ENCODE measurements around the gene WDSUB1. TPM values are rescaled to one million over a fixed set of nuclear protein-coding genes. Genes with fewer than 3 reads are reported as not detected.

Gene WDSUB1
- 1 to 10 TPM; 2.3 to 3.6 (median 2.4) TPM for total RNA-seq

GRCh38 chr2:159285929-159286708 lies at the start of gene WDSUB1:
Gene WDSUB1 (minus strand): TSS chr2:159286703. CDS start chr2:159283069, 3,634 bp downstream.
- ATAC-seq (peak; percentile 49 to 56), DNase-seq (peak; percentile 31)
- H3K27me3 Mint-ChIP-seq (ENCODE audit: low read depth) = no peaks in the 10 kb centered on the region

GRCh38 chr2:159326569-159327255 lies 40.2 kb upstream of the WDSUB1 start:
- no peaks in the 10 kb centered on the region for H3K27me3 Mint-ChIP-seq (ENCODE audit: low read depth)
- no peak for ATAC-seq
- peaks cover 25% of the 10 kb centered on the region for H3K36me3 Mint-ChIP-seq (ENCODE audit: insufficient read depth)
- no peak for DNase-seq
- no peaks in the 10 kb centered on the region for H3K4me1 Mint-ChIP-seq (ENCODE audit: low read depth)
- H3K4me3 Mint-ChIP-seq = no peak overlapping the region
- no peaks in the 10 kb centered on the region for H3K9me3 Mint-ChIP-seq

More at GRCh38 chr2:159285929-159286708, at the start of gene WDSUB1:
- Mint-ChIP-seq H3K4me1 (ENCODE audit: low read depth) (peaks cover 21% of the 10 kb centered on the region), H3K4me3 (peak within 1 kb of the TSS; percentile 84), H3K9me3 (no peaks in the 10 kb centered on the region), H3K36me3 (ENCODE audit: insufficient read depth) (peaks cover 4% of the 10 kb centered on the region)

- H3K4me3 Mint-ChIP-seq = no peak overlapping the region
- H3K27me3 Mint-ChIP-seq (ENCODE audit: low read depth) = no peaks in the 10 kb centered on the region
- no peak for ATAC-seq
- H3K36me3 Mint-ChIP-seq (ENCODE audit: insufficient read depth) = peaks cover 18% of the 10 kb centered on the region
- DNase-seq = no peak
- no peaks in the 10 kb centered on the region for H3K4me1 Mint-ChIP-seq (ENCODE audit: low read depth)
- no peaks in the 10 kb centered on the region for H3K9me3 Mint-ChIP-seq
These were observed 35.9 kb upstream of the WDSUB1 start for GRCh38 chr2:159322419-159322818.

GRCh38 chr2:159317392-159318088 lies 31.0 kb upstream of the WDSUB1 start:
- no peaks in the 10 kb centered on the region for H3K27me3 Mint-ChIP-seq (ENCODE audit: low read depth)
- no peak overlapping the region for H3K4me3 Mint-ChIP-seq

GRCh38 chr2:159307942-159308341 lies 21.4 kb upstream of the WDSUB1 start:
- H3K4me3 Mint-ChIP-seq = no peak overlapping the region

More at GRCh38 chr2:159317392-159318088, 31.0 kb upstream of the WDSUB1 start:
- Mint-ChIP-seq H3K4me1 (ENCODE audit: low read depth) (no peaks in the 10 kb centered on the region), H3K9me3 (no peaks in the 10 kb centered on the region), H3K36me3 (ENCODE audit: insufficient read depth) (peaks cover 20% of the 10 kb centered on the region)
- ATAC-seq (no peak), DNase-seq (no peak)

GRCh38 chr2:159300586-159300985 lies 14.1 kb upstream of the WDSUB1 start:
- Mint-ChIP-seq H3K36me3 (ENCODE audit: insufficient read depth) (peaks cover 4% of the 10 kb centered on the region), H3K4me3 (no peak overlapping the region), H3K4me1 (ENCODE audit: low read depth) (no peaks in the 10 kb centered on the region), H3K9me3 (peaks cover 12% of the 10 kb centered on the region), H3K27me3 (ENCODE audit: low read depth) (peaks cover 8% of the 10 kb centered on the region)
- no peak for DNase-seq
- no peak for ATAC-seq

More at GRCh38 chr2:159307942-159308341, 21.4 kb upstream of the WDSUB1 start:
- H3K9me3 Mint-ChIP-seq = peaks cover 12% of the 10 kb centered on the region
- H3K27me3 Mint-ChIP-seq (ENCODE audit: low read depth) = peaks cover 12% of the 10 kb centered on the region
- no peak for ATAC-seq
- DNase-seq = no peak
- no peaks in the 10 kb centered on the region for H3K4me1 Mint-ChIP-seq (ENCODE audit: low read depth)
- peaks cover 4% of the 10 kb centered on the region for H3K36me3 Mint-ChIP-seq (ENCODE audit: insufficient read depth)

- Mint-ChIP-seq H3K9me3 (peaks cover 1% of the 10 kb centered on the region), H3K36me3 (ENCODE audit: insufficient read depth) (no peaks in the 10 kb centered on the region), H3K4me3 (no peak overlapping the region), H3K4me1 (ENCODE audit: low read depth) (no peaks in the 10 kb centered on the region), H3K27me3 (ENCODE audit: low read depth) (peaks cover 3% of the 10 kb centered on the region)
- DNase-seq (no peak), ATAC-seq (no peak)
These were observed 12.5 kb upstream of the WDSUB1 start for GRCh38 chr2:159298967-159299366.

- no peak overlapping the region for H3K4me3 Mint-ChIP-seq
- no peaks in the 10 kb centered on the region for H3K4me1 Mint-ChIP-seq (ENCODE audit: low read depth)
- DNase-seq = no peak
- H3K9me3 Mint-ChIP-seq = no peaks in the 10 kb centered on the region
- ATAC-seq = no peak
- H3K36me3 Mint-ChIP-seq (ENCODE audit: insufficient read depth) = no peaks in the 10 kb centered on the region
- H3K27me3 Mint-ChIP-seq (ENCODE audit: low read depth) = peaks cover 3% of the 10 kb centered on the region
These were observed 10.7 kb upstream of the WDSUB1 start for GRCh38 chr2:159297042-159297707.

GRCh38 chr2:159292157-159292556 lies 5.7 kb upstream of the WDSUB1 start:
- no peak for ATAC-seq

GRCh38 chr2:159290289-159290907 lies 3.9 kb upstream of the WDSUB1 start:
- no peak overlapping the region for H3K4me3 Mint-ChIP-seq
- no peaks in the 10 kb centered on the region for H3K9me3 Mint-ChIP-seq
- no peak for ATAC-seq
- no peaks in the 10 kb centered on the region for H3K36me3 Mint-ChIP-seq (ENCODE audit: insufficient read depth)
- peaks cover 18% of the 10 kb centered on the region for H3K4me1 Mint-ChIP-seq (ENCODE audit: low read depth)
- H3K27me3 Mint-ChIP-seq (ENCODE audit: low read depth) = no peaks in the 10 kb centered on the region
- no peak for DNase-seq

More at GRCh38 chr2:159292157-159292556, 5.7 kb upstream of the WDSUB1 start:
- DNase-seq = no peak
- H3K4me3 Mint-ChIP-seq = no peak overlapping the region
- no peaks in the 10 kb centered on the region for H3K9me3 Mint-ChIP-seq
- H3K27me3 Mint-ChIP-seq (ENCODE audit: low read depth) = peaks cover 3% of the 10 kb centered on the region
- no peaks in the 10 kb centered on the region for H3K36me3 Mint-ChIP-seq (ENCODE audit: insufficient read depth)
- H3K4me1 Mint-ChIP-seq (ENCODE audit: low read depth) = peaks cover 13% of the 10 kb centered on the region

- DNase-seq = no peak
- H3K4me3 Mint-ChIP-seq = peak overlapping the region; percentile 84
- peaks cover 2% of the 10 kb centered on the region for H3K36me3 Mint-ChIP-seq (ENCODE audit: insufficient read depth)
- no peaks in the 10 kb centered on the region for H3K27me3 Mint-ChIP-seq (ENCODE audit: low read depth)
- H3K4me1 Mint-ChIP-seq (ENCODE audit: low read depth) = peaks cover 20% of the 10 kb centered on the region
- H3K9me3 Mint-ChIP-seq = no peaks in the 10 kb centered on the region
- ATAC-seq = no peak
These were observed 1.2 kb upstream of the WDSUB1 start for GRCh38 chr2:159287733-159288132.

- peak overlapping the region; percentile 84 for H3K4me3 Mint-ChIP-seq
- H3K27me3 Mint-ChIP-seq (ENCODE audit: low read depth) = no peaks in the 10 kb centered on the region
- DNase-seq (peak; percentile 98), ATAC-seq (peak; percentile 99)
- peaks cover 4% of the 10 kb centered on the region for H3K36me3 Mint-ChIP-seq (ENCODE audit: insufficient read depth)
- peaks cover 21% of the 10 kb centered on the region for H3K4me1 Mint-ChIP-seq (ENCODE audit: low read depth)
- no peaks in the 10 kb centered on the region for H3K9me3 Mint-ChIP-seq
These were observed 372 bp upstream of the WDSUB1 start for GRCh38 chr2:159286709-159287441.

- no peak for DNase-seq
- Mint-ChIP-seq H3K4me3 (peak overlapping the region; percentile 77), H3K9me3 (no peaks in the 10 kb centered on the region), H3K27me3 (ENCODE audit: low read depth) (no peaks in the 10 kb centered on the region), H3K4me1 (ENCODE audit: low read depth) (peaks cover 16% of the 10 kb centered on the region), H3K36me3 (ENCODE audit: insufficient read depth) (peaks cover 4% of the 10 kb centered on the region)
- ATAC-seq = no peak
These were observed 1.1 kb downstream of the WDSUB1 start for GRCh38 chr2:159285433-159285832.

All from activated T-cell treated with anti-CD3 and anti-CD28 coated beads, Interleukin-2, amount 50 U/mL, for 4 hours (primary cell).